Parathyroid adenoma (tissue), 2 donors: ENCODE measurements around the gene CNTNAP2.

Experiments used
- H2AFZ ChIP-seq: fragments of 300-600 bp; sonication (generic); one replicate; pipeline ENCODE4 v1.7.0; 2017; ENCODE audit warnings: antibody characterized with exemption, mild to moderate bottlenecking
- H3K27ac ChIP-seq: fragments of 300-600 bp; sonication (generic); one replicate; pipeline ENCODE4 v1.7.0; 2017
- H3K27me3 ChIP-seq: fragments of 300-600 bp; sonication (generic); one replicate; pipeline ENCODE4 v1.7.0; 2017; ENCODE audit warnings: low read length; ENCODE audit not compliant: control insufficient read depth, insufficient read depth
- H3K36me3 ChIP-seq: fragments of 300-600 bp; sonication (generic); one replicate; pipeline ENCODE4 v1.7.0; 2017; ENCODE audit warnings: low read length; ENCODE audit not compliant: control insufficient read depth, insufficient read depth
- H3K4me1 ChIP-seq: fragments of 300-600 bp; sonication (generic); one replicate; pipeline ENCODE4 v1.7.0; 2017; ENCODE audit warnings: control low read depth
- H3K4me2 ChIP-seq: fragments of 300-600 bp; sonication (generic); one replicate; pipeline ENCODE4 v1.7.0; 2017; ENCODE audit warnings: low read length
- H3K4me3 ChIP-seq: fragments of 300-600 bp; sonication (generic); one replicate; pipeline ENCODE4 v1.7.0; 2017; ENCODE audit warnings: low read depth, low read length
- H3K79me2 ChIP-seq: fragments of 300-600 bp; sonication (generic); one replicate; pipeline ENCODE4 v1.7.0; 2017; ENCODE audit warnings: control low read depth
- H3K9ac ChIP-seq: fragments of 300-600 bp; sonication (generic); one replicate; pipeline ENCODE4 v1.7.0; 2017; ENCODE audit warnings: mild to moderate bottlenecking
- H3K9me3 ChIP-seq: fragments of 300-600 bp; sonication (generic); one replicate; pipeline ENCODE4 v1.7.0; 2017; ENCODE audit warnings: low read length; ENCODE audit not compliant: control insufficient read depth
- TF ChIP-seq, protein P1 (sequence below): fragments of 300-600 bp; sonication (generic); IDR thresholded peaks from one replicate; pipeline ENCODE4 v1.7.0; 2017; ENCODE audit warnings: antibody characterized with exemption, mild to moderate bottlenecking
- donor health status: primary hyperparathyroidism.

Gene CNTNAP2

DNA sequence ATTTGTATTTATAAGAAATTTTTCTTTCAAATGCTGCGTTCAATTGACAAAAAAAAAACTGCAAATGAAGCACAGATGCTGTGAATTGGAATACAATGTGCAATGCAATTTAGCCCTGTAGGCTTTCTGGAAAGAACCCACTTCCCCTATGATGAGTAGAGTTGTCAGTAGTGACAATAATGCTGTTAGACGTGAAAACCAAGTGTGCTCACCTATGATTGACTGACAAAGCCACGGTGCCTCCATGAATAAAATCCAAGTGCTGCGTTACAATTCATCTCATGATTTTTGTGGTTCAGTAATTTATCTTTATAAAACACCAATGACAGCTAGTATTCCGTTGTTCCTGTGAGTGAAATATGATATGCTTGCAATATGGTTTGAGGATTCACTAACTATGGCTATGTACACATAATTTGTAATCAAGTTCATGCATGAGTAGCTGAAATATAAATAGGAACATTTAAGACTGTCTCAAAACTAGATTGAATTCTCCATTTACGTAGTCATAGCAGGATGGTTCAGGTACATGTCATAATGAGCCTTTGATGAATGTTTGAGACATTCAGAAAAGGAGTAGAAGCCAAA, 1160.3 kb downstream of the CNTNAP2 start:
- no peaks in the 10 kb centered on the region for H3K36me3 ChIP-seq
- no peak overlapping the region for H3K4me3 ChIP-seq
- no peaks in the 10 kb centered on the region for H3K27me3 ChIP-seq
- H3K9me3 ChIP-seq: no peaks in the 10 kb centered on the region
- H2AFZ ChIP-seq: no peak overlapping the region
- H3K4me1 ChIP-seq: no peaks in the 10 kb centered on the region
- TF ChIP-seq, protein P1, sequence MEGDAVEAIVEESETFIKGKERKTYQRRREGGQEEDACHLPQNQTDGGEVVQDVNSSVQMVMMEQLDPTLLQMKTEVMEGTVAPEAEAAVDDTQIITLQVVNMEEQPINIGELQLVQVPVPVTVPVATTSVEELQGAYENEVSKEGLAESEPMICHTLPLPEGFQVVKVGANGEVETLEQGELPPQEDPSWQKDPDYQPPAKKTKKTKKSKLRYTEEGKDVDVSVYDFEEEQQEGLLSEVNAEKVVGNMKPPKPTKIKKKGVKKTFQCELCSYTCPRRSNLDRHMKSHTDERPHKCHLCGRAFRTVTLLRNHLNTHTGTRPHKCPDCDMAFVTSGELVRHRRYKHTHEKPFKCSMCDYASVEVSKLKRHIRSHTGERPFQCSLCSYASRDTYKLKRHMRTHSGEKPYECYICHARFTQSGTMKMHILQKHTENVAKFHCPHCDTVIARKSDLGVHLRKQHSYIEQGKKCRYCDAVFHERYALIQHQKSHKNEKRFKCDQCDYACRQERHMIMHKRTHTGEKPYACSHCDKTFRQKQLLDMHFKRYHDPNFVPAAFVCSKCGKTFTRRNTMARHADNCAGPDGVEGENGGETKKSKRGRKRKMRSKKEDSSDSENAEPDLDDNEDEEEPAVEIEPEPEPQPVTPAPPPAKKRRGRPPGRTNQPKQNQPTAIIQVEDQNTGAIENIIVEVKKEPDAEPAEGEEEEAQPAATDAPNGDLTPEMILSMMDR: no peak
- H3K79me2 ChIP-seq: no peaks in the 10 kb centered on the region
- no peak overlapping the region for H3K27ac ChIP-seq
- H3K4me2 ChIP-seq: no peak overlapping the region
- no peak overlapping the region for H3K9ac ChIP-seq

DNA sequence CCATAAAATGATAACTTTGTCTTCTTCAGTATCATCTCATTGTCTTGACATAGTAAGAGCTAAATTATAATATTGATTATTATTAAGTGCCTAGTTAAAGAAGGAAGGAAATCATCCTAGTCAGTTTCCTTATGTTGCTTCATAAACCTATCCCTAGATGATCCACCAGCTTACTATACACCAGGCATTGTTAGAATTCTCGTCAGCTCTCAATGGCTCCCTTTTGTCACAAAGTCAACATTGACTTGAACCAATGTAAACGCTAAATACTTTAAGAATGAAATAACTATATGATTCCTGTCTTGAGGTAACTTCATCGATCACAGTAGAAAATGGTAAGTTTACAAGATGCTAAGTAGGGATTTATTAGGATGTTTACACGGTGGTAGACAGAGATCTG, 1162.9 kb downstream of the CNTNAP2 start:
- no peaks in the 10 kb centered on the region for H3K9me3 ChIP-seq
- no peak overlapping the region for H3K4me3 ChIP-seq
- TF ChIP-seq, protein P1: no peak
- H2AFZ ChIP-seq: no peak overlapping the region
- no peaks in the 10 kb centered on the region for H3K4me1 ChIP-seq
- no peaks in the 10 kb centered on the region for H3K79me2 ChIP-seq
- no peaks in the 10 kb centered on the region for H3K36me3 ChIP-seq
- H3K27me3 ChIP-seq: no peaks in the 10 kb centered on the region
- no peak overlapping the region for H3K4me2 ChIP-seq
- no peak overlapping the region for H3K9ac ChIP-seq
- no peak overlapping the region for H3K27ac ChIP-seq

DNA sequence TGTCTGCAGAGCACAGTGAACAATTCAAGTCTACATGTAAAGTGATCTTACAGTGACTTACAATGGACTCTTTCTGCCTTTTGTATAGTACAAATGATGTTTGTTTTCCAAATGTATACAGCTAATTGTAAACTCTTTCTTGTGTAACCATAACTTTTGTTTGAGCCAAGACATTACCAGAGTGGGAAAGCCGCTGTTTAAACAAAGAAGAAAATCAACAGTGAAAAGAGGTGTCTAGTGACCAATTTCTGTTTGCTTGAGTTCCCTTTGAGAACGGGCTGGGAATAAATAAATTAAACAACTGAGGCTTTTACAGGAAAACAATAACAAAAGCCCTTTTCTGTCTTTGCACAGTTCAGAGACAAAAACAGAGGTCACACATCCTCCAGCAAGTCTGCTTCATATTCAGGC, 1163.4 kb downstream of the CNTNAP2 start:
- TF ChIP-seq, protein P1: no peak
- H3K27ac ChIP-seq: no peak overlapping the region
- H3K4me1 ChIP-seq: no peaks in the 10 kb centered on the region
- H3K4me2 ChIP-seq: no peak overlapping the region
- no peak overlapping the region for H3K4me3 ChIP-seq
- no peaks in the 10 kb centered on the region for H3K9me3 ChIP-seq
- no peaks in the 10 kb centered on the region for H3K36me3 ChIP-seq
- no peaks in the 10 kb centered on the region for H3K79me2 ChIP-seq
- H3K9ac ChIP-seq: no peak overlapping the region
- no peak overlapping the region for H2AFZ ChIP-seq
- H3K27me3 ChIP-seq: no peaks in the 10 kb centered on the region

DNA sequence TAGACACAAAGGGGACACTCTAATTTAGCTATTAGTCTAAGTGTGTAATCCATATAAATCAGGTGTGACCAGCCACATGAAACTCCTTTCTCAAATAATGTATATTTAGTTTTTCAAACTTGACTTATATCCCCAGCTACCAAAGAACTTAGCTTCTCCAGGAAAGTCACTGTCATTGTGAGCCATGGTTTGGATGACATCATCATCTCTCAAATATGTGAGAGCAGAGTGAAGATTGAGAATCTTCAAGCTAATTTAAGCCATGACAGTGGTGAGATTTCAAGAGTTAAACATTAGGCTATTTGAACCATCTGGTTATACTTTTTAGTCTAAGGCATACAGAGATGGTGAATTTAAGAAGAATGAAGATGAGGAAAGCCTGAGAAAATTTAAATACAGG, 1165.6 kb downstream of the CNTNAP2 start:
- no peak overlapping the region for H3K4me2 ChIP-seq
- H3K27ac ChIP-seq: no peak overlapping the region
- TF ChIP-seq, protein P1: no peak
- no peak overlapping the region for H2AFZ ChIP-seq
- H3K4me1 ChIP-seq: no peaks in the 10 kb centered on the region
- H3K79me2 ChIP-seq: no peaks in the 10 kb centered on the region
- no peaks in the 10 kb centered on the region for H3K9me3 ChIP-seq
- H3K9ac ChIP-seq: no peak overlapping the region
- no peaks in the 10 kb centered on the region for H3K36me3 ChIP-seq
- no peak overlapping the region for H3K4me3 ChIP-seq
- H3K27me3 ChIP-seq: no peaks in the 10 kb centered on the region

DNA sequence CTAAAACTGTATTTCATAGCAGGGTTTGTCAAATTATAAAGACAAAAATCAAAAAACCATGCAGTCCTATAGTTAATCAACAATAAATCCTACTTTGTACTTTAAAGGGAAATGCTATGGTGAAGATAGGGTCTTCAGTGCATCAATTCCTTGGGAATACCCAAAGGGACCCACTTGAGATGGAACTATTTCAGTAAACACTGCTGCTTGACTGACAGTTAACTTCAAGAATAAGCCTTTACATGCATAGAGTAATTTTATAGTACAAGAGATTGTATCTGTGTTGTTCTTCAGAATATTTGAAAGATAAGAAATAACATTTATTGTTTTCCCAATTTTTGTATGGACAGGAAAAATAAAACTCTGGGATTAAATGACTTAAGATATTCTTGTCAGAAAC, 1179.6 kb downstream of the CNTNAP2 start:
- H3K9ac ChIP-seq: no peak overlapping the region
- H3K27ac ChIP-seq: no peak overlapping the region
- no peaks in the 10 kb centered on the region for H3K9me3 ChIP-seq
- H3K79me2 ChIP-seq: no peaks in the 10 kb centered on the region
- H3K27me3 ChIP-seq: no peaks in the 10 kb centered on the region
- TF ChIP-seq, protein P1: no peak
- no peak overlapping the region for H3K4me2 ChIP-seq
- H2AFZ ChIP-seq: no peak overlapping the region
- H3K4me1 ChIP-seq: no peaks in the 10 kb centered on the region
- no peak overlapping the region for H3K4me3 ChIP-seq
- no peaks in the 10 kb centered on the region for H3K36me3 ChIP-seq
